HG03139 (cell line): Measurements from ENCODE around the gene MSANTD3.
"Not testable (repeated sequence)": the region's sequence is repeated elsewhere in the genome, so short reads cannot be mapped to it uniquely, and the experiment has no call there.

Source experiments
- ATAC-seq: cut with Tn5 transposase; IDR thresholded peaks from one replicate; pipeline ENCODE4 v1.9.1; 2021; ENCODE audit not compliant: unreplicated experiment

MSANTD3 gene

GRCh38 chr9:100428871-100429654 lies 2.1 kb downstream of the MSANTD3 start:
- ATAC-seq, result no peak

DNA sequence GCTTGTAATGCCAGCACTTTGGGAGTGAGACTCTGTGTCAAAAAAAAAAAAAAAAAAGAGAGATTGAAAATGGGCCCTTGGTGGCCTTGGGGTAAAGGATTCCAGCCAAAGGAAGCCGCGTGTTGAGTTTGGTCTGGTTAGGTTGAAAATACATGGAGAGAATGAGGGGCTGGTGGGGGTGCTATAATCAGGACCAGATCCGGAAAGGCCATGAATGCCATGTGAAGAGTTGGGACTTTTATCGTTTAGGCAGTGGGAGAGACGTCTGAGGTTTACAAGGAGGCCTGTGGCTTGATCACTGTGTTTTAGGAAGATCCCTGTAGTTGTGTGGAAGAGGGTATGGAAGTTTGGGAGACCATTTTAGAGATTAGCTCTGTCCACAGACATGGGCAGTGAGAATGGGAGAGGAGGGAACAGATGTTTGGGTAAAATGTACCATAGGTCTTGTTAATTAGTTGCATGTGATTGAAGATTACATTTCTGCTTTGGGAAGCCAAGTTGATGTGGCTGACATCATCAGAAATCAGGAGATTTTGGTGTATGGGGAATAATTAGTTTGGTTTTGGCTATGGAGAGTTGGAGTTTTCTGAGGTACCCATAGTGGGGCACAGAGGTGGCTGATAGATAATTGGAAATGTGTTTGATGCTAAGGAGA lies 3.5 kb downstream of the MSANTD3 start:
- ATAC-seq, result no peak

- ATAC-seq, result no peak
Measured at GRCh38 chr9:100431886-100432285, 4.9 kb downstream of the MSANTD3 start.

DNA sequence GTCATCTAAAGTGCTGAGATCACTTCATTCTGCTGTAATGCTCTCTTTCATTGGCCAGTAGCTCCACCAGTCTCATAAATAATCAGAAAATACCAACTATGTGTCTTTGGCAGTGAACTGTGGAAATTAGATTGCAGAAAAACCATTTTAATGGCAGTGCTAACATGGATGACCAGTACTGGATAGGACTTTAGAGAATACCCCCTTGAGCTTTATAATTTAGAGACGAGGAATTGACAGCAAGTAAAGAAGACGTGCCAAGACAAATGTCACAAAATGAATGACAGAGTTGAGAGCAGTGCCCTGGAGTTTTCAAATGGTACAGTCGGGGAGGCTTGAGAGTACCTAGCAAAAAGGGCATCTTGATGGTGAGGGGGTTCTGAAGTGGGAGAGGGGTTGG lies 5.8 kb downstream of the MSANTD3 start:
- ATAC-seq, result no peak

- no peak for ATAC-seq
Measured at GRCh38 chr9:100436571-100436970, 9.6 kb downstream of the MSANTD3 start.

- no peak for ATAC-seq
Measured at GRCh38 chr9:100437860-100438805, 11.2 kb downstream of the MSANTD3 start.

- no peak for ATAC-seq
Measured at GRCh38 chr9:100440071-100440470, 13.1 kb downstream of the MSANTD3 start.

- not testable (repeated sequence) for ATAC-seq
Measured at GRCh38 chr9:100440487-100440886, 13.5 kb downstream of the MSANTD3 start.

DNA sequence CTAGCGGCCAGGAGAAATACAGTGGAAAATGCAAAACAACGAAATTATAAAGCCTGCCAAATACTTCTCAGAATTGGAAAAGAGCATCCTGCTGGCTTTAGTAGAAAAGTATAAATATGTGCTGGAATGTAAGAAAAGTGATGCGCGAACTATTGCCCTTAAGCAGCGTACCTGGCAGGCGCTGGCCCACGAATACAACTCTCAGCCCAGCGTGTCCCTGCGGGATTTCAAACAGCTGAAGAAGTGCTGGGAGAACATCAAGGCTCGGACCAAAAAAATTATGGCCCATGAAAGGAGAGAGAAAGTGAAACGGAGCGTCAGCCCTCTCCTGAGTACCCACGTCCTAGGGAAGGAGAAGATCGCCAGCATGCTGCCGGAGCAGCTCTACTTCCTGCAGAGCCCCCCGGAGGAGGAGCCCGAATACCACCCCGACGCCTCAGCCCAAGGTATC lies 15.0 kb downstream of the MSANTD3 start:
- ATAC-seq, result no peak

DNA sequence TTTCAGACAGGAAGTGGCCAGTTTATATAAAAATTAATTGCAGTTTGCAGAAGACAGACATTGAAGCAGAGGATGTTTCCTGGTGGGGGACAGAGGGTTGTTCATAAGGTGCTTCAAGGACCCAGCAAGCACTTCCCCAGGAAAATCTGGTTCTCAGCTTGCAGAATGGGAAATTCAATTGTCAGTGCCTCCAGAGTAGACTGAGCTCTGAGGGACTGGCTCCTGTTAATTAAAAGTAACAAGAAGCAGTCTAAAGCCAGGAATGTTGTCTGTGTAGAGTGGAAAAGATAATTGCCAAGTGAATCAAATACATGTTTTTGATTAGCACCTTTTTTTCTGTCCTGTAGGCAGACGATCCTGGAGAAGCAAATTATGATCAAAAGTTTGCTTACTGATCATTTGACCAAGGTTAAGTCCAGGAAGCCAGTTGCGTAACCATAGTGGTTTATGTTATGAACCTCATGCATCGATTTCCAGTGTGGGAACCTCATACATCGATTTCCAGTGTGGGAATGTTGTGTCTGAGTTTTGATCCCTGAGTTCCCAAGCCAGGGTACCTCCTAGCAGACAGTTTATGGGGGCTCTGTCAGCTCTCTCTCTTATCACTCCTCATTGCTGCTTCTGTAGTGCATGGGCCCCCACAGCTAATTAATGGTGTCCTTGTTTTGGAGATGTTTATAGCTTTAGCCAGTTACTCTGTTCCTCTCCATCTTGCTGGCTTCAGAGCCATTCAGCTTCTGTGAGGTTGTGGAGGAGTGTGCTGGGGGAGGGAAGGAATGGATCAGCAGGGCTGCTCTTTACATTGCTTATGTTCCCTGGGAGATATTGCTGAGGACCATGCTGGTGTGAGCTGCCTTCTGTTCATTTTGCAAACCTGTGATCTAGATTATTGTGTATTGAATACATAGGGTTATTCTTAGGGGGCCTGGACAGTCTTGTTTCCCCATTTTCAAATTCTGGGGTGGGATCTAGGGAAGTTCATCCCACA lies 17.1 kb downstream of the MSANTD3 start:
- no peak for ATAC-seq

DNA sequence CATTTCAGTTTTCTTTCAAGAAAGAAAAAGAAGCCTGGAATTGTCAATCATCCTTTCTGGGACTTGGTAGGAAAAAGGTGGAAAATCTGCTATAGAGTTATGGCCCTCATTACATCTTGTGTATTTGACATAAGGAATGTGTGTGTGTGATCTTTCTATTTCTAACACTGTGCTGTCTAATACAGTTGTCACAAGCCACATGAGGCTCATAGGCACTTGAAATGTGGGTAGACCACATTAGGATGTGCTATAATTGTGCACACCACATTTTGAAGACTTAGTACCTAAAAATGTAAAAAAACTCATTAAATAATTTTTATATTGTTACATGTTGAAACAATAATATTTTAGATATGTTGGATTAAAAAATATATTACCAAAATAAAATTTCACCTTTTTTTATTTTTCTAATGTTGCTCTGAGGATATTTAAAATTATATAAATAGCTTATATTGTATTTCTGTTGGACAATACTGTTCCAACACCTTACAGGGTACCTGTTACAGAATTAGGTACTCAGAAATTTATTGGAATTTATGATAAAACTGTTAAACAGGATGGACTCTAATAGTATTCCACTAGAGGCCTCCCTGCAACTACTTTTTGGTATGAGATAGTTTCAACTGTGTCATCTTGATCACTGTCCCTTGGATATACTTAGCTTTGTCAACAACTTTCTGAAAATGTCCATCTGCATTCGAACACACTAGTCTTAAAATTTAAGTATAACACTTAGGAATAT lies 18.4 kb downstream of the MSANTD3 start:
- ATAC-seq, result no peak

DNA sequence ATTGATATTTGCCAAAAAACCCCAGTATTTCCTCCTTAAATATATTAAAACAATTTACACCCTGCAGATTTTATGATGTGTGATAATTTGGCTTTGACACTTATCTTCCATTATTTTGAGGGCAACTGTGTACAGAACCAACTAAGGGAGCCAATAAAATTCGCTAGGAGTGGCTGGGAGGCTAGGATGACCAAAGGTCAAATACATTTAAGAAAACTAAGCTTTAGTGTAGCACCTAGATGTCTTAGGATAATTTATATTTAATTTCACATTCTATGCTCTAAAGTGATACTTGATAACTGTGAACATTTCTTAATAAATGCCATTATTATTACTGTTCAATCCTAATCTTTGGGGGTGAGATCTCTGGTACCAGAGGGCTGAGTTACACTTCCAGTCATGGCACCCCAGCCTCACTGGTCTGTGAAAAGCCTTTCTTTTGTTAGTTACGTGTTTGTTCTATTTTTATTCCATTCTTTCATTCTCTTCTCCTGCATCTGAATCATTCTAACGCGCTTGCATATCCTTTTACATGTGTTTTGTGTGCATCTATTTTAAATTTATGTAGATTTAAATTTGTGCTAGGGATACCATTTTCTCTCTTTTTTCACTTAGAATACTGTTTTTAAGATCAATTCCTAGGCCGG lies 19.1 kb downstream of the MSANTD3 start:
- ATAC-seq, result no peak

GRCh38 chr9:100447041-100447440 lies 20.1 kb downstream of the MSANTD3 start:
- ATAC-seq, result no peak

DNA sequence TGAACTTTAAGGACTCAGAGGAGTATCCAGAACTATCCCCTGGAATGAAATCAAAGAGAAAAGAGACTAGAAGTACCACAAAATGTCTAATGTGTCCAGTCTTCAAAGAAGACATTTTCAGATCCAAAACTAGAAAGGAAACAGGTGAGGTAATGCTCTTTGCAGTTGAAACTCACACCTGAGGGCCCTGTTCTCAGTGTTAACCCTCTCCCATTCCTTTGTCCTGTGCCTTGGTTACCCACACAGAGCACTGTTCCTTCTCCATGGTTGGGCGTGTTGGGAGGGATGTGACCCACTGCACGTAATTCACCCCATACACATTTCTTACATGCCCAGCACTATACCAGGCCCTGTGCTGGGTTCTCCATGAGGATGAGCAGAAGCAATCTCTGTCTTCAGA lies 21.3 kb downstream of the MSANTD3 start:
- ATAC-seq, result no peak

DNA sequence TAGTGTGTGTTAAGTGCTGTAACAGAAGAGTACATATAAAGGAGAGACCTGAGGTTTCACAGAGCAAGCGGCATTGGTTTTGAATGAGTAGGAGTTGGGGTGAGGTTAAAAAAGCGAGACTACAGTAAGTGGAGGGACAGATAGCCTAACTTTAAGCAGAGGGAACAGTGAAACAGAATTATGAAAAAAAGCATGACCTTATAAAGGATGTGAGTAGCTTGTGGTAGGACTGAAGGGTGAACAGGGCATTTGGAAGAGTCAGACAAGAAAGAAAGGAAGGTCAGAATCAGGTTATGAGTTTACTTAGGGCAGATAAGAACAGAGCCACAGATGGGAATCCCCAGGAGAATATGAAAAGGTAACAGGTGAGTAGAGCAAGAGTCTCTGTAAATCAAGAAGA lies 22.5 kb downstream of the MSANTD3 start:
- ATAC-seq, result no peak

GRCh38 chr9:100452894-100453293 lies 26.0 kb downstream of the MSANTD3 start:
- ATAC-seq, result no peak

DNA sequence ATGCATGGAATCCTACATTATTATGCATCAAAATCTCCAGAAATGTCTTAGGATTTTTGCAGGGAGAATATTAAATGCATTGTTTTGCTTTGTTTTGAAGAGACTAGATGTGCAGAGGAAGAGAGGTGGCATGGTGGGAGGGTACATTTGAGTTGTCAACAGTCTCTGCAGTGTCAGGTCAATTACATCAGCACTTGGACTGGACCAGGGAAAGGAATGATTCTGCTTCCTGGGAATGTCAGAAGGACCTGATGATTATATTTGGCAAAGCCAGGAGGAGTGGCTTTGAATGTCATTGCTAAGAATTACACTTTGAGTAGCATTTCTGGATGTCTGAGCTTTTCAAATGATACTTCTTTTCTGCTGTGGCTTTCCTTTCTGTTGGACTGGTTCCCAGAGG lies 28.5 kb downstream of the MSANTD3 start:
- no peak for ATAC-seq

DNA sequence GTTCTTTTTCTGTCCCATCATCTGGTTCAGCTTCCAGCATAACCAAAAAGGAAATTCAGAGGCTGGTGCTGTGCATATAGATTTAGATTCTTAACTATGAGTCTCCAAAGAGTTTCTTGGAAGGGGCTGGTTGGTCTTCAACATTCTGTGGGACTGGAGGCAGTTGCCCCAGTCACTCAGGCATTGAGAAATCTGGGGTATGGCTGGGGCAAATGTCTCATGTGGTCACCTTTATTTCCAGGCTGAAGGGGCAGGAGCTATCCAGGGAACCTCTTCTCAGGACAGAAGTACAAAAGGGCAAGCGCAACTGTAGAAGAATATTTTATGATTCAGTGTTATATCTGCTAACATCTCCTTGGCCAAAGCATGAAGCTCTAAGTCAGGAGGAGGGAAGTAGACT lies 30.6 kb downstream of the MSANTD3 start:
- ATAC-seq, result no peak

- ATAC-seq, result no peak
Measured at GRCh38 chr9:100459963-100460362, 33.0 kb downstream of the MSANTD3 start.
